LNCAP (cell line): ENCODE data around the gene HORMAD2.

Source experiments
- TF ChIP-seq, protein P1 (sequence below): fragments of 450-650 bp; IDR thresholded peaks from 2 replicates; pipeline ENCODE4 v1.5.1; 2017; ENCODE audit warnings: mild to moderate bottlenecking

The HORMAD2 gene, protein sequence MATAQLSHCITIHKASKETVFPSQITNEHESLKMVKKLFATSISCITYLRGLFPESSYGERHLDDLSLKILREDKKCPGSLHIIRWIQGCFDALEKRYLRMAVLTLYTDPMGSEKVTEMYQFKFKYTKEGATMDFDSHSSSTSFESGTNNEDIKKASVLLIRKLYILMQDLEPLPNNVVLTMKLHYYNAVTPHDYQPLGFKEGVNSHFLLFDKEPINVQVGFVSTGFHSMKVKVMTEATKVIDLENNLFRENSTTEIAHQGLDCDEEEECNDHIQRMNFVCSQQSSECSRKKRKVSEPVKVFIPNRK

DNA sequence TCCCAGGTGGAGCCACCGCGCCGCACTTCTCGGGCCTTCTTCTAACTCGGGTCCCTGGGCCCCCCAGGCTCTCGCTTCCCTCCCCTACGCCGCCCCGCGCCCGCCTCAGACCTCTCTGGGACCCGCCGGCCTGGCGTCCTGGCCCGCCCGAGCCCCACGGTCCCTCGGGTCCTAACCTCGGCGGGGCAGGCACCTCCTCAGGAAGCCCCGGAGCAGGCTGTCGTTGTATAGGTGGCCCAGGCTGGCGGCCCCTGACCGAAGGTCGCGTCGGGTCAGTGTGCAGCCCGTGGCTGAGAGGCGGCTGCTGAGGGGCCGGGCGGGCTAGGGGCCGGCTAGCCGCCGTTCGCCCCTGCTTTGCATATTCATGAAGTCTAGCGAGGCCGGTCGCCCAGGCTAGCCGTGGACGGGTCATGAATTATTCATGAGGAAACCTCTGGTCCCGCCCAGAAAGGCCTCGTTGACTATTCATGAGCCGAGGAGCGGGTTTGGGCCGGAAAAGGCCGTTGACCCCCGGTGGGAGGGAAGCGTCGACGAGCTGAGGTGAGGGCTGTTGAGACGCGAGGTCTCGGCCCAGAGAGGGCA, at the start of gene HORMAD2:
Gene HORMAD2 (plus strand): TSS at position 513 of the 582 bp plus-strand sequence. CDS start 13,489 bp downstream, outside the sequence.
- TF ChIP-seq, protein P1, sequence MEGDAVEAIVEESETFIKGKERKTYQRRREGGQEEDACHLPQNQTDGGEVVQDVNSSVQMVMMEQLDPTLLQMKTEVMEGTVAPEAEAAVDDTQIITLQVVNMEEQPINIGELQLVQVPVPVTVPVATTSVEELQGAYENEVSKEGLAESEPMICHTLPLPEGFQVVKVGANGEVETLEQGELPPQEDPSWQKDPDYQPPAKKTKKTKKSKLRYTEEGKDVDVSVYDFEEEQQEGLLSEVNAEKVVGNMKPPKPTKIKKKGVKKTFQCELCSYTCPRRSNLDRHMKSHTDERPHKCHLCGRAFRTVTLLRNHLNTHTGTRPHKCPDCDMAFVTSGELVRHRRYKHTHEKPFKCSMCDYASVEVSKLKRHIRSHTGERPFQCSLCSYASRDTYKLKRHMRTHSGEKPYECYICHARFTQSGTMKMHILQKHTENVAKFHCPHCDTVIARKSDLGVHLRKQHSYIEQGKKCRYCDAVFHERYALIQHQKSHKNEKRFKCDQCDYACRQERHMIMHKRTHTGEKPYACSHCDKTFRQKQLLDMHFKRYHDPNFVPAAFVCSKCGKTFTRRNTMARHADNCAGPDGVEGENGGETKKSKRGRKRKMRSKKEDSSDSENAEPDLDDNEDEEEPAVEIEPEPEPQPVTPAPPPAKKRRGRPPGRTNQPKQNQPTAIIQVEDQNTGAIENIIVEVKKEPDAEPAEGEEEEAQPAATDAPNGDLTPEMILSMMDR: no peak

DNA sequence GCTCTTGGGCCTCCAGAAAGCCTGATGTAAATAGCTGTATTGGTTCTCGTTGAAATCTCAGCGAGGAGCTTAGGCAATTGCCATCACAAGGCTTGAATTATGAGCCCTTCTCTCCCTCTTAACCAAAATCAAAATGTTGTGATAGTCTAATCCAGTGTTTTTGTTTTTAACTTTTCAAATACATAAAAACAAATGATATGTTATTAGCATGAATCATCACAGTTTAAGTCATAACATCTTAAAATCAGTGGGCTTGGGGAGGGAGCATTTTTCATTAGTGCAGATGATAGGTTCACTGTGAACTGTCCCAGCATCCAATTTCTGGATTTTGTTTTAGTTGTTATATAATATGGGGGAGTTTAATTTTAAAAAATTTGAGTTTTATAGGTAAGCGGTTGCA, 48.9 kb upstream of the HORMAD2 start:
- TF ChIP-seq, protein P1: no peak

DNA sequence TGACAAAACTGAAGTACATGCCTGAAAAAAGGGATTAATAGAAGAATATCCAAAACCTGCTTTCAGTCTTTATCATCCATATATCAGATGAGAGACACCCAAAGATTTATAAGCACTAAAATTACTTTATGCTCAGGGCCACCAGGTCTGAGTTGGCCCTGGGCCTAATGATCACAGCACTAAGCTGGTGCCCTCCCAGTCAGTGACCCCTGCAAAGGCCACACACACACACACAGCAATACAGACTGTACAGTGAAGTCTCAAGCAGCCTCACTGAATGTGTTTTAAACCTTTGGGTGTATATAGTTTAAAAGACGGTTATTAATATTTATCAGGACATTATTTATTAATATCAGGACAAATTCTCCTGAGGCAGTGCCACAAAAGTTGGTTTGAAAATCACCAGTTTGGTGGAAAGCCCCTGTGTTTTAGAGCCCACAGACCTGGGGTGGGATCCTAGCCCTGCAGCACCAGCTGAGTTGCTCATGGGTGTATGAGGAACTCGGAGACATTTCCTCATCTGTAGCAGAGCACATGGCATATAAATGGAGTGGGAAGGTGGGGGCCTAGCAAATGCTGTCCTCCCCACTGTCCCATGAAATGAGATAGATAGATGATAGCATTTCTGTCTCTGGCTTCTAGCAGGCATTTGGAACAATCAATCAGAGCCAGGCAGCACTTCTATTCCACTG, 48.4 kb upstream of the HORMAD2 start:
- TF ChIP-seq, protein P1: no peak

DNA sequence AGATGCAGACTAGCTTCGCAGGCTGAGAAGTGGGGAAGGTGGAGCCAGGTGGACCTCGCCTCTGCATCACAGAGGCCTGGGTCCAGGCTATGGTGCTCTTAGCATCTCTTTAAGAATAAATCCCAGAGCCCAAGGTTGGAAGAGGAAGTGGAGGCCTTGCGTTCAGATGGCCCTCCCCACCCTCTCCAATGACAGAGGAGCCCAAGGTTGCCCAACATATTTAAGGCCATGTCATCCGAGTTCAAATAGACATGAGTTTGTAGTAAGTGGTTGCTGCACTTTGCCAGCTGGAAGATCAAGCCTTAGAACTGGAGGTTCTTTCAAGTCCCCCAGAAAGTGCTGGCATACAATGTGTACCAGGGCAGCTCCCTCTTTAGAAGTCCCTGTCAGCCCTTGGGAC, 47.1 kb upstream of the HORMAD2 start:
- TF ChIP-seq, protein P1: no peak

DNA sequence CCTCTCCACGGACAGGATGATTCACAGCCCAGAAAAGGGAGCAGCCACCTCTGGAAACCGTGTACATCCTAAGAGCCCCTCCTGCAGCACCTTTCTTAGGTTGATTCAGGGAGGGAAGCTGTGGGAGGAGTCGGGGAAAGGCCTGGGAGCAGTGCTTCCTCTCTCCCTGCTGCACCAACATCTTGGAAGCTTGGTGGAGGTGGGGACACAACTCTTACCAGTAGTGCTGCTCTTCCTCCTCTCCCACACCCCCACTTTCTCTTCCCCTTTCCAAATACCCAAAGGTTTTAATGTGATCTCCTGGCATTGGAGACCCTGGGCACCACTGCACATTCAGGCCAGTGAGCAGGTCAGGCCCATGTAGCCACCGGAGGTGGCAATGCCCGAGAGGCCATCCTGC, 46.4 kb upstream of the HORMAD2 start:
- TF ChIP-seq, protein P1: no peak

DNA sequence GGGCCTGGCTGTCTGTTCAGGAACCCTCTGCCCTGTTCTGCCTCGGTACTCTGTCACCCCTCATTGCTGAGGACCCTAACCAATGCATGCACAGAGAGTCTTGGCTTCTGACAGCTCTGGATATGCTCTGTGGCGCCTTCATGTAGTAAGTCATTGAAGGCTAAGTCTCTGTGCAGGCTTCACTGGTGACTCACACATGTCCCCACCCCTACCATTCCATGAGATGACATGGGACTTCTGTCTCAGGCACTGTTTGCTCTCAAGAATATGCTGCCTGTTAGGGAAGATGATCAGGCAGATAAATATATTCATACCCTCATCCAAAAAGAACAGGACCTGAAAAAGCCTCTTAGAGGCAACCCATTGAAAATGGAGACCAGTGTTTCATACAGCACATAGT, 43.6 kb upstream of the HORMAD2 start:
- TF ChIP-seq, protein P1: no peak

DNA sequence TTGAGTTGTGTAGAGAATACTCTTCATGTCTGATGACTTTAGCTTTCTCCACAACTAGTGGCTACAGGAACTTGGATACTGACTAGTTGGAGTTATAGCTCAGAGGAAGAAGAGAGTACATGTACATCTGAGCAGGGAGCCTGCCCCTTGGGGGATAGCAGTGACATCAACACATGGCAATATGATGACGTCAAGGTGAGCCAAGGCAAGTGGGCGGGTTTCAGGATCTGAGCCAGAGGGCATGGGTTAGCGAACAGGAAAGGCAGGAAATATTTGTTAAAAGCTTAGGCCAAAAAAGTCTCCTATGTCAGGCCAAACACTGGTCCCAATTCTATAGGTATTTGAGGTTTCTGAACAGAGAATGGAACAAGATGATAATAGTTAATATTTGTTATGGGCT, 42.0 kb upstream of the HORMAD2 start:
- TF ChIP-seq, protein P1: no peak
